ENCODE data around the gene URB1.
"Not testable (repeated sequence)": the region's sequence is repeated elsewhere in the genome, so short reads cannot be mapped to it uniquely, and the experiment has no call there.

Gene URB1

GRCh38 chr21:32392880-32393676 lies at the start of gene URB1:
Gene URB1 (minus strand): TSS chr21:32393012. CDS start chr21:32392910, 102 bp downstream.
- no peak for FAIRE-seq

GRCh38 chr21:32437729-32438128 lies 44.9 kb upstream of the URB1 start:
- FAIRE-seq: no peak

GRCh38 chr21:32432982-32433660 lies 40.3 kb upstream of the URB1 start:
- not testable (repeated sequence) for FAIRE-seq

GRCh38 chr21:32427958-32428623 lies 35.3 kb upstream of the URB1 start:
- FAIRE-seq: no peak

GRCh38 chr21:32426592-32427051 lies 33.8 kb upstream of the URB1 start:
- no peak for FAIRE-seq

- FAIRE-seq: no peak
Observed at GRCh38 chr21:32426066-32426465, 33.3 kb upstream of the URB1 start.

GRCh38 chr21:32425628-32426027 lies 32.8 kb upstream of the URB1 start:
- FAIRE-seq: no peak

GRCh38 chr21:32424674-32425073 lies 31.9 kb upstream of the URB1 start:
- FAIRE-seq: no peak

GRCh38 chr21:32424191-32424535 lies 31.4 kb upstream of the URB1 start:
- FAIRE-seq: no peak

GRCh38 chr21:32423320-32424190 lies 30.7 kb upstream of the URB1 start:
- FAIRE-seq: no peak

GRCh38 chr21:32422064-32422463 lies 29.3 kb upstream of the URB1 start:
- FAIRE-seq: no peak

- FAIRE-seq: no peak
Observed at GRCh38 chr21:32418146-32418545, 25.3 kb upstream of the URB1 start.

- no peak for FAIRE-seq
Observed at GRCh38 chr21:32415451-32416398, 22.9 kb upstream of the URB1 start.

GRCh38 chr21:32414579-32415358 lies 22.0 kb upstream of the URB1 start:
- no peak for FAIRE-seq

- no peak for FAIRE-seq
Observed at GRCh38 chr21:32413697-32414578, 21.1 kb upstream of the URB1 start.

GRCh38 chr21:32413015-32413504 lies 20.2 kb upstream of the URB1 start:
- no peak for FAIRE-seq

GRCh38 chr21:32412162-32413014 lies 19.6 kb upstream of the URB1 start, which contains the start of gene EVA1C:
Gene EVA1C (plus strand): TSS chr21:32412706. CDS start chr21:32412854, 148 bp downstream.
- no peak for FAIRE-seq
